ENCODE data around the gene NHSL2.
"Not testable (repeated sequence)": the region's sequence is repeated elsewhere in the genome, so short reads cannot be mapped to it uniquely, and the experiment has no call there.

NHSL2 gene

GRCh38 chrX:71910643-71910985 is at the start of gene NHSL2:
Gene NHSL2 (plus strand): TSS chrX:71910845.
- no peak for DNase-seq

GRCh38 chrX:71867680-71868079 is 43.0 kb upstream of the NHSL2 start:
- no peak for DNase-seq

GRCh38 chrX:71869566-71869965 is 41.1 kb upstream of the NHSL2 start:
- not testable (repeated sequence) for DNase-seq

- DNase-seq: no peak
These were observed 40.2 kb upstream of the NHSL2 start for GRCh38 chrX:71870208-71871098.

GRCh38 chrX:71871367-71871766 is 39.3 kb upstream of the NHSL2 start:
- DNase-seq: no peak

- no peak for DNase-seq
These were observed 37.8 kb upstream of the NHSL2 start for GRCh38 chrX:71872542-71873458.

GRCh38 chrX:71873459-71873833 is 37.2 kb upstream of the NHSL2 start:
- DNase-seq: no peak

- not testable (repeated sequence) for DNase-seq
These were observed 33.8 kb upstream of the NHSL2 start for GRCh38 chrX:71876841-71877240.

- no peak for DNase-seq
These were observed 25.5 kb upstream of the NHSL2 start for GRCh38 chrX:71885099-71885498.

- no peak for DNase-seq
These were observed 15.0 kb upstream of the NHSL2 start for GRCh38 chrX:71895607-71896006.

GRCh38 chrX:71906144-71906543 is 4.5 kb upstream of the NHSL2 start:
- no peak for DNase-seq

- no peak for DNase-seq
These were observed 2.3 kb upstream of the NHSL2 start for GRCh38 chrX:71908387-71908786.

- no peak for DNase-seq
These were observed 689 bp upstream of the NHSL2 start for GRCh38 chrX:71909956-71910355.

- DNase-seq: no peak
These were observed 513 bp downstream of the NHSL2 start for GRCh38 chrX:71910986-71911730.

- no peak for DNase-seq
These were observed 1.0 kb downstream of the NHSL2 start for GRCh38 chrX:71911731-71912050.

GRCh38 chrX:71912156-71912555 is 1.5 kb downstream of the NHSL2 start:
- no peak for DNase-seq

GRCh38 chrX:71913156-71913950 is 2.7 kb downstream of the NHSL2 start:
- no peak for DNase-seq

GRCh38 chrX:71917621-71918343 is 7.1 kb downstream of the NHSL2 start:
- DNase-seq: no peak

GRCh38 chrX:71919431-71919830 is 8.8 kb downstream of the NHSL2 start:
- no peak for DNase-seq

- no peak for DNase-seq
These were observed 9.2 kb downstream of the NHSL2 start for GRCh38 chrX:71919886-71920285.

GRCh38 chrX:71922686-71923085 is 12.0 kb downstream of the NHSL2 start:
- no peak for DNase-seq

GRCh38 chrX:71923516-71923915 is 12.9 kb downstream of the NHSL2 start:
- DNase-seq: no peak
